MM.1S (cell line): ENCODE results near the gene ITGA8.

Experiments used
- EZH2 ChIP-seq: fragments of 300-600 bp; sonication (generic); optimal IDR thresholded peaks from 2 replicates; pipeline ENCODE3; 2017; ENCODE audit warnings: low read depth, mild to moderate bottlenecking, antibody characterized with exemption, low read length, mixed read lengths
- TF ChIP-seq, protein P1 (sequence below): fragments of 300-600 bp; sonication (generic); IDR thresholded peaks from 2 replicates; pipeline ENCODE4 v1.5.1; 2016; ENCODE audit warnings: antibody characterized with exemption, low read length, mixed read lengths

DNA sequence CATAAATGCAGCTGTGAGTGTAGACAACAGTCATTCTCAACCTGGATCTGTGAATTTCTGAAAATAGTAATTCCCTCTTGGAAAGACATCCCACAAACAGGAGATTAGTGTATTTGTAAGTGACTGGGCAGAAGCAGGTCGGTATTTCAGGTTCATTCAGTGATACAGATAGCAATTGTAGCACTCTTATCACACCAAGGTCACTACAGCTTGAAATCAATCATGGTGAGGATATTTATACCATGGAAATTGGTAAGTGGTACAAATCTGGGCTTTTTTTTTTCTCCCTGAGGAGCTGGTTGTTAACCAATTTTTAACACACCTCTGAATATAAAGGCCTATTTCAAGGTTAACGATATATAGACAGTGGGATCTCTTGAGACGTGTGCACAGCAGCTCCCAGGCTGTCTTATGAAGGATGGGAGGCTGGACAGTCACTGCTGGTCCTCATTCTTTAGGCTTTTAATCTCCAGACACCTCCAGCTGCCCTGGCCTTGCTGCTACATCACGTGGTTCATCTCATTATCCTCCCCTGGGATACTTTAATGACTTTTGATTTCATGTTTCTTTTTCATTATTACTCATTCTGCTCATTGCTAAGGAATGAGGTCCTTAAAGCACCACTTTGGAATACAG, 87.1 kb downstream of the ITGA8 start:
- TF ChIP-seq, protein P1, sequence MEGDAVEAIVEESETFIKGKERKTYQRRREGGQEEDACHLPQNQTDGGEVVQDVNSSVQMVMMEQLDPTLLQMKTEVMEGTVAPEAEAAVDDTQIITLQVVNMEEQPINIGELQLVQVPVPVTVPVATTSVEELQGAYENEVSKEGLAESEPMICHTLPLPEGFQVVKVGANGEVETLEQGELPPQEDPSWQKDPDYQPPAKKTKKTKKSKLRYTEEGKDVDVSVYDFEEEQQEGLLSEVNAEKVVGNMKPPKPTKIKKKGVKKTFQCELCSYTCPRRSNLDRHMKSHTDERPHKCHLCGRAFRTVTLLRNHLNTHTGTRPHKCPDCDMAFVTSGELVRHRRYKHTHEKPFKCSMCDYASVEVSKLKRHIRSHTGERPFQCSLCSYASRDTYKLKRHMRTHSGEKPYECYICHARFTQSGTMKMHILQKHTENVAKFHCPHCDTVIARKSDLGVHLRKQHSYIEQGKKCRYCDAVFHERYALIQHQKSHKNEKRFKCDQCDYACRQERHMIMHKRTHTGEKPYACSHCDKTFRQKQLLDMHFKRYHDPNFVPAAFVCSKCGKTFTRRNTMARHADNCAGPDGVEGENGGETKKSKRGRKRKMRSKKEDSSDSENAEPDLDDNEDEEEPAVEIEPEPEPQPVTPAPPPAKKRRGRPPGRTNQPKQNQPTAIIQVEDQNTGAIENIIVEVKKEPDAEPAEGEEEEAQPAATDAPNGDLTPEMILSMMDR: no peak
- TF ChIP-seq EZH2: no peak
